Caco-2 (cell line): Measurements from ENCODE around the gene DUSP1. TPM values are rescaled to one million over a fixed set of nuclear protein-coding genes. Genes with fewer than 3 reads are reported as not detected.

Experiments used
- BruUV-seq: library from RNA; stranded (reverse); fragments of 400-500 nt; replicated peaks from 2 replicates; lab custom pipeline; 2021; lab: Mats Ljungman, UMichigan
- CTCF ChIA-PET: fragments of 300-600 bp; sonication (Branson Sonifier 250); formaldehyde crosslinking; loops from one replicate; lab custom pipeline; 2022; ENCODE audit warnings: antibody characterized with exemption; lab: Charles Lee
- POLR2A ChIA-PET: fragments of 300-600 bp; sonication (Branson Sonifier 250); formaldehyde crosslinking; loops from one replicate; lab custom pipeline; 2022; ENCODE audit warnings: antibody characterized with exemption; lab: Charles Lee
- DNase-seq, 2 experiments: peaks; one replicate each; pipeline versions ENCODE4 v3.0.0 to v3.0.0-alpha.2; 2020 to 2022
- H3K27me3 ChIP-seq: replicated peaks from 2 replicates; pipeline ENCODE4 v1.6.0; 2011; ENCODE audit warnings: low read length; ENCODE audit not compliant: control insufficient read depth, insufficient read depth
- H3K36me3 ChIP-seq: 2 replicates; pipeline ENCODE4 v1.5.1; 2011; ENCODE audit warnings: low read length; ENCODE audit not compliant: control insufficient read depth, insufficient read depth
- H3K4me1 ChIP-seq: fragments of 250-450 bp; sonication (Bioruptor Pico); 2 replicates; pipeline ENCODE4 v1.5.1; 2020; ENCODE audit warnings: mild to moderate bottlenecking
- H3K4me3 ChIP-seq: 2 replicates; pipeline ENCODE4 v1.5.1; 2011; ENCODE audit warnings: low read depth, mild to moderate bottlenecking, control low read depth, low read length
- H3K9me3 ChIP-seq: fragments of 250-450 bp; sonication (Bioruptor Pico); 2 replicates; pipeline ENCODE4 v1.5.1; 2020; ENCODE audit warnings: mild to moderate bottlenecking, moderate library complexity
- H3K27ac Mint-ChIP-seq: one replicate; pipeline ENCODE4 v1.8.0; 2022; ENCODE audit warnings: mixed read lengths; ENCODE audit not compliant: unreplicated experiment
- H3K27me3 Mint-ChIP-seq: one replicate; pipeline ENCODE4 v1.8.0; 2022; ENCODE audit warnings: mixed read lengths; ENCODE audit not compliant: insufficient read depth, unreplicated experiment
- H3K36me3 Mint-ChIP-seq: one replicate; pipeline ENCODE4 v1.8.0; 2022; ENCODE audit warnings: mild to moderate bottlenecking, mixed read lengths; ENCODE audit not compliant: insufficient read depth, unreplicated experiment
- H3K4me1 Mint-ChIP-seq: one replicate; pipeline ENCODE4 v1.8.0; 2022; ENCODE audit warnings: low read depth, mixed read lengths; ENCODE audit not compliant: unreplicated experiment
- H3K4me3 Mint-ChIP-seq: one replicate; pipeline ENCODE4 v1.8.0; 2022; ENCODE audit warnings: mild to moderate bottlenecking, moderate library complexity, mixed read lengths; ENCODE audit not compliant: unreplicated experiment
- H3K9me3 Mint-ChIP-seq: one replicate; pipeline ENCODE4 v1.8.0; 2022; ENCODE audit warnings: mixed read lengths; ENCODE audit not compliant: unreplicated experiment
- intact Hi-C: fragments of 100-400 bp; cut with micrococcal nuclease; formaldehyde crosslinking; loops from one replicate; pipeline ENCODE4 v1.10.0; 2022; ENCODE audit not compliant: unreplicated experiment
- total RNA-seq: library from RNA; stranded (reverse); gene quantifications from 2 replicates; pipeline ENCODE4 v1.2.3, GENCODE V29; 2022
- TF ChIP-seq, protein P1 (sequence below), 2 experiments: fragments of 200-600 bp in 1 of 2; IDR thresholded peaks; 1 replicate in 1 of 2; 2 replicates in 1 of 2; pipeline versions ENCODE4 v1.5.1 to v1.8.0; 2011 to 2022; ENCODE audit warnings: antibody characterized with exemption in 1 of 2, control low read depth in 1 of 2, inconsistent platforms in 1 of 2, low read depth in 1 of 2, low read length in 1 of 2, mild to moderate bottlenecking in 1 of 2, moderate library complexity in 1 of 2; ENCODE audit not compliant: insufficient read depth in 1 of 2, severe bottlenecking in 1 of 2, unreplicated experiment in 1 of 2

The DUSP1 gene
- total RNA-seq, 1 experiment from 2014 or later = 28.3 TPM

DNA sequence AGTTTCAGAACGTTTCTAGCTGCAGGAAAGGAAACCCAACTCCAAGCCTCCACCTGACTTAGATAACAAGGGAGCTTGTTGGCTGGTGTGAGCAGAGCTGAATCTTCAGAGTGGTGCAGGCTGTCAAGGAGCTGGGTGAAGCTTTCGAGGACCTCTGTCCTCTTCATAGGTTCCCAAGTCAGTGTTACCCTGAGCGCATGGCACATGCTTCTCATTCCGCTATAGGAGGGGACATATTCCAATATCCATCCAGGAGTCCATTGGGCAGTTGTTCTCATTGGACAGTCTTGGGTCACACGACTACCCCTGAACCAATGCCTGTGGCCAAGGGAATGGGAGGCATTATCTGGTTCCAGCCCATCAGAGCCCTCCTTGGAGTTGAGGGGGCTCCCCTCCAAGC lies 50.3 kb downstream of the DUSP1 start:
- no peak for DNase-seq
- Mint-ChIP-seq H3K9me3 (no peaks in the 10 kb centered on the region), H3K4me1 (peaks cover 8% of the 10 kb centered on the region), H3K4me3 (no peak overlapping the region), H3K36me3 (no peaks in the 10 kb centered on the region), H3K27ac (no peak overlapping the region), H3K27me3 (no peaks in the 10 kb centered on the region)
- peaks cover 16% of the 10 kb centered on the region for H3K4me1 ChIP-seq
- CTCF ChIA-PET = interaction anchor here (1.0 to 1.4 kb wide), 2 partner anchors 44 to 207 kb away, joined by 3 to 7 read pairs; no protein-coding TSS in a partner anchor
- H3K9me3 ChIP-seq = no peaks in the 10 kb centered on the region
- POLR2A ChIA-PET = interaction anchor here (0.6 kb wide), 1 partner anchor 318 kb away, joined by 3 read pairs; no protein-coding TSS in a partner anchor
- no TSS peak for BruUV-seq
- H3K36me3 ChIP-seq = no peaks in the 10 kb centered on the region
- intact Hi-C loops = no loop called here
- no peak overlapping the region for H3K4me3 ChIP-seq
- H3K27me3 ChIP-seq = no peaks in the 10 kb centered on the region
- TF ChIP-seq, protein P1, sequence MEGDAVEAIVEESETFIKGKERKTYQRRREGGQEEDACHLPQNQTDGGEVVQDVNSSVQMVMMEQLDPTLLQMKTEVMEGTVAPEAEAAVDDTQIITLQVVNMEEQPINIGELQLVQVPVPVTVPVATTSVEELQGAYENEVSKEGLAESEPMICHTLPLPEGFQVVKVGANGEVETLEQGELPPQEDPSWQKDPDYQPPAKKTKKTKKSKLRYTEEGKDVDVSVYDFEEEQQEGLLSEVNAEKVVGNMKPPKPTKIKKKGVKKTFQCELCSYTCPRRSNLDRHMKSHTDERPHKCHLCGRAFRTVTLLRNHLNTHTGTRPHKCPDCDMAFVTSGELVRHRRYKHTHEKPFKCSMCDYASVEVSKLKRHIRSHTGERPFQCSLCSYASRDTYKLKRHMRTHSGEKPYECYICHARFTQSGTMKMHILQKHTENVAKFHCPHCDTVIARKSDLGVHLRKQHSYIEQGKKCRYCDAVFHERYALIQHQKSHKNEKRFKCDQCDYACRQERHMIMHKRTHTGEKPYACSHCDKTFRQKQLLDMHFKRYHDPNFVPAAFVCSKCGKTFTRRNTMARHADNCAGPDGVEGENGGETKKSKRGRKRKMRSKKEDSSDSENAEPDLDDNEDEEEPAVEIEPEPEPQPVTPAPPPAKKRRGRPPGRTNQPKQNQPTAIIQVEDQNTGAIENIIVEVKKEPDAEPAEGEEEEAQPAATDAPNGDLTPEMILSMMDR (IDR thresholded peaks at IDR 0.05; ENCODE audit: insufficient read depth in 1 of 2, low read depth in 1 of 2, low read length in 1 of 2, severe bottlenecking in 1 of 2, unreplicated experiment in 1 of 2) = no peak

DNA sequence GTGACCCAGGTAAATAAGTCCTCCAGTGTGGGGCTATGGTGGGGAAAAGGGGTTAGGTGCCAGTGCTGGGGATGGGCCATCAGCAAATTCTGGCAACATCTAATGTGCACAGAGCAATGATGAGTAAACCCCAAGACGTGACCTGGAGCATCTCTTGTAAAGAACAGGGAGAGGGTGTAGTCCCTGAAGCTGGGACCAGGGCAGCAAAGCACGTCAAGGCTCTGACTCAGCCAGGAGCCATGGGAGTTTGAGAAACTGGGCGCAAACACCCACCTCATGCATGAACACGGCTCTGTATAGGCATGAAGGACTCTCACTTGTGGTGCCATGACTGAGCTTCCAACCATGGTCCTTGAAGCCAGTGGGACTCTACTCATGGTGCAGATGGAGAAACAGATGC lies 51.8 kb downstream of the DUSP1 start:
- intact Hi-C loops = loop anchor here (5.0 kb wide), 1 partner anchor 138 kb away; no protein-coding TSS in a partner anchor
- no peak overlapping the region for H3K4me3 ChIP-seq
- TF ChIP-seq, protein P1 (IDR thresholded peaks at IDR 0.05; ENCODE audit: insufficient read depth in 1 of 2, low read depth in 1 of 2, low read length in 1 of 2, severe bottlenecking in 1 of 2, unreplicated experiment in 1 of 2) = no peak
- no peak overlapping the region for H3K4me3 Mint-ChIP-seq
- POLR2A ChIA-PET = no interaction called here
- no TSS peak for BruUV-seq
- peaks cover 14% of the 10 kb centered on the region for H3K4me1 ChIP-seq
- no peaks in the 10 kb centered on the region for H3K36me3 ChIP-seq
- peaks cover under 1% of the 10 kb centered on the region for H3K4me1 Mint-ChIP-seq
- no peak overlapping the region for H3K27ac Mint-ChIP-seq
- CTCF ChIA-PET = interaction anchor here (0.8 kb wide), 1 partner anchor 53 kb away, joined by 3 read pairs; no protein-coding TSS in a partner anchor
- H3K9me3 Mint-ChIP-seq = no peaks in the 10 kb centered on the region
- DNase-seq = no peak
- H3K36me3 Mint-ChIP-seq = no peaks in the 10 kb centered on the region
- H3K27me3 Mint-ChIP-seq = no peaks in the 10 kb centered on the region
- no peaks in the 10 kb centered on the region for H3K27me3 ChIP-seq
- no peaks in the 10 kb centered on the region for H3K9me3 ChIP-seq

DNA sequence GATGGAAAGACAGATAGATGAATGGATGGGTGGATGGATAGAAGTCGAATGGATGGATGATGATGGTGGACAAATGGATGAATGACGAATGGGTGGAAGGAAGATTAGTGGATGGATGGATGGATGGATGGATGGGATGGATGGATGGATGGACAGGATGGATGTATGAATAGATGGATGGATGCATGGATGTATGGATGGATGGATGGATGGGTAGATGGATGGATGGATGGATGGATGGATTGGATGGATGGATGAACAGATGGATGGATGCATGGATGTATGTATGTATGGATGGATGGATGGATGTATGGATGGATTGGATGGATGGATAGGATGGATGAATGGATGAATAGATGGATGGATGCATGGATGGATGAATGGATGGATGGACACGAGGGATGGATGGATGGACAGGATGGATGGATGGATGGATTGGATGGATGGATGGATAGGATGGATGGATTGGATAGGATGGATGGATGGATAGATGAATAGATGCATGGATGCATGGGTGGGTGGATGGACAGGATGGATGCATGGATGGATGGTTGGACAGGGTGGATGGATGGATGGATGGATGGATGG lies 52.4 kb downstream of the DUSP1 start:
- H3K36me3 ChIP-seq = no peaks in the 10 kb centered on the region
- no peak overlapping the region for H3K4me3 ChIP-seq
- intact Hi-C loops = loop anchor here (5.0 kb wide), 1 partner anchor 139 kb away; no protein-coding TSS in a partner anchor
- H3K27me3 ChIP-seq = no peaks in the 10 kb centered on the region
- no peaks in the 10 kb centered on the region for H3K4me1 Mint-ChIP-seq
- no peak overlapping the region for H3K4me3 Mint-ChIP-seq
- no TSS peak for BruUV-seq
- no peak for DNase-seq
- H3K36me3 Mint-ChIP-seq = no peaks in the 10 kb centered on the region
- no peaks in the 10 kb centered on the region for H3K9me3 Mint-ChIP-seq
- H3K9me3 ChIP-seq = no peaks in the 10 kb centered on the region
- TF ChIP-seq, protein P1 (IDR thresholded peaks at IDR 0.05; ENCODE audit: insufficient read depth in 1 of 2, low read depth in 1 of 2, low read length in 1 of 2, severe bottlenecking in 1 of 2, unreplicated experiment in 1 of 2) = no peak
- H3K27me3 Mint-ChIP-seq = no peaks in the 10 kb centered on the region
- ChIA-PET CTCF (interaction anchor here (0.8 kb wide), 1 partner anchor 54 kb away, joined by 3 read pairs; no protein-coding TSS in a partner anchor), POLR2A (no interaction called here)
- no peak overlapping the region for H3K27ac Mint-ChIP-seq
- H3K4me1 ChIP-seq = peaks cover 18% of the 10 kb centered on the region

Other genes starting within 250 kb of the DUSP1 start
- gene NEURL1B, start 129.9 kb downstream of the DUSP1 start, total RNA-seq = 6.0 and 7.6 TPM in 2 replicates
- 152 and 161 TPM in 2 replicates for gene ERGIC1, start 63.1 kb upstream of the DUSP1 start, total RNA-seq
- gene RPL26L1, start 188.2 kb upstream of the DUSP1 start, total RNA-seq = 42.1 and 43.8 TPM in 2 replicates
- 205 and 216 TPM in 2 replicates for gene ATP6V0E1, start 212.6 kb upstream of the DUSP1 start, total RNA-seq